HEK293 (cell line): Measurements from ENCODE around the gene GGN.

Source experiments
- CTCF ChIP-seq: fragments of 450-650 bp; formaldehyde crosslinking; IDR thresholded peaks from 2 replicates; pipeline ENCODE4 v1.5.1; 2016; ENCODE audit warnings: missing biosample characterization, missing genetic modification characterization
- TCF7L2 ChIP-seq: IDR thresholded peaks from 2 replicates; pipeline ENCODE4 v1.6.1; 2011; ENCODE audit warnings: low read depth, mild to moderate bottlenecking, inconsistent platforms, low read length, moderate library complexity, borderline replicate concordance
- ZBTB20 ChIP-seq: fragments of 450-650 bp; formaldehyde crosslinking; IDR thresholded peaks from 2 replicates; pipeline ENCODE4 v1.5.1; 2016; ENCODE audit warnings: missing biosample characterization, missing genetic modification characterization
- ZBTB26 ChIP-seq: fragments of 450-650 bp; formaldehyde crosslinking; optimal IDR thresholded peaks from 2 replicates; pipeline ENCODE3; 2016; ENCODE audit warnings: missing biosample characterization, mild to moderate bottlenecking, missing genetic modification characterization
- ZBTB7A ChIP-seq: fragments of 450-650 bp; formaldehyde crosslinking; IDR thresholded peaks from 2 replicates; pipeline ENCODE4 v1.5.1; 2016; ENCODE audit warnings: low read depth, missing biosample characterization, missing genetic modification characterization
- ZIC2 ChIP-seq: fragments of 450-650 bp; formaldehyde crosslinking; IDR thresholded peaks from 2 replicates; pipeline ENCODE4 v1.5.1; 2016; ENCODE audit warnings: missing biosample characterization, missing genetic modification characterization
- ZNF747 ChIP-seq: fragments of 450-650 bp; formaldehyde crosslinking; IDR thresholded peaks from 2 replicates; pipeline ENCODE4 v1.5.1; 2016; ENCODE audit warnings: missing biosample characterization, missing genetic modification characterization
- ZNF791 ChIP-seq: fragments of 450-650 bp; formaldehyde crosslinking; IDR thresholded peaks from 2 replicates; pipeline ENCODE4 v1.5.1; 2016; ENCODE audit warnings: missing biosample characterization, missing genetic modification characterization

GRCh38 chr19:38429055-38429810 lies 41.4 kb upstream of the GGN start:
- no peak for TF ChIP-seq ZNF747 (tag by site-specific recombination)
- TF ChIP-seq ZBTB20, result no peak
- TF ChIP-seq ZBTB26 (tag by site-specific recombination), result no peak
- TF ChIP-seq ZNF791 (tag by site-specific recombination), result no peak
- no peak for TF ChIP-seq CTCF
- no peak for TF ChIP-seq ZIC2 (tag by site-specific recombination)
- TF ChIP-seq TCF7L2, result no peak
- no peak for TF ChIP-seq ZBTB7A (tag by site-specific recombination)
